ENCODE results near the gene UTS2. TPM values are rescaled to one million over a fixed set of nuclear protein-coding genes. Genes with fewer than 3 reads are reported as not detected.

UTS2 gene
- total and polyA plus RNA-seq, 9 of the 15 experiments (the other 6 are each of a cell fraction or from before 2014, with no cell fraction given), result 0.22 to 0.29 TPM; not detected in 7

DNA sequence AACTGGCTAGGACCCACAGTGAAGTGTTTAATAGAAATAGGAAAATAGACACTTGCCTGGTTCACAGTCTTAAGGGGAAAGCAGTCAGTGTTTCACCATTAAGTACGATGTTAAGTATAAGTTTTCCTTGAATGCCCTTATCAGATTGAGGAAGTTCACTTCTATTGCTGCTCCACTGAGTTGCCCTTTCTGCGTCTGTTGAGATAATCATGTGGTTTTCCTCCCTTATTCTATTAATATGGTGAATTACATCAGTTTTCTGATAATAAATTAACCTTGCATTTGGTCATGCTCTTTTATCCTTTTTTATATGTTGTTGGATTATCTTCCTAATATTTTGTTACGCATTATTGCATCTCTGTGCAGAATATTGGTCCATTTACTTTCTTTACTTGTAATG lies 21.4 kb downstream of the UTS2 start (continued):
- TF ChIP-seq, protein P1, sequence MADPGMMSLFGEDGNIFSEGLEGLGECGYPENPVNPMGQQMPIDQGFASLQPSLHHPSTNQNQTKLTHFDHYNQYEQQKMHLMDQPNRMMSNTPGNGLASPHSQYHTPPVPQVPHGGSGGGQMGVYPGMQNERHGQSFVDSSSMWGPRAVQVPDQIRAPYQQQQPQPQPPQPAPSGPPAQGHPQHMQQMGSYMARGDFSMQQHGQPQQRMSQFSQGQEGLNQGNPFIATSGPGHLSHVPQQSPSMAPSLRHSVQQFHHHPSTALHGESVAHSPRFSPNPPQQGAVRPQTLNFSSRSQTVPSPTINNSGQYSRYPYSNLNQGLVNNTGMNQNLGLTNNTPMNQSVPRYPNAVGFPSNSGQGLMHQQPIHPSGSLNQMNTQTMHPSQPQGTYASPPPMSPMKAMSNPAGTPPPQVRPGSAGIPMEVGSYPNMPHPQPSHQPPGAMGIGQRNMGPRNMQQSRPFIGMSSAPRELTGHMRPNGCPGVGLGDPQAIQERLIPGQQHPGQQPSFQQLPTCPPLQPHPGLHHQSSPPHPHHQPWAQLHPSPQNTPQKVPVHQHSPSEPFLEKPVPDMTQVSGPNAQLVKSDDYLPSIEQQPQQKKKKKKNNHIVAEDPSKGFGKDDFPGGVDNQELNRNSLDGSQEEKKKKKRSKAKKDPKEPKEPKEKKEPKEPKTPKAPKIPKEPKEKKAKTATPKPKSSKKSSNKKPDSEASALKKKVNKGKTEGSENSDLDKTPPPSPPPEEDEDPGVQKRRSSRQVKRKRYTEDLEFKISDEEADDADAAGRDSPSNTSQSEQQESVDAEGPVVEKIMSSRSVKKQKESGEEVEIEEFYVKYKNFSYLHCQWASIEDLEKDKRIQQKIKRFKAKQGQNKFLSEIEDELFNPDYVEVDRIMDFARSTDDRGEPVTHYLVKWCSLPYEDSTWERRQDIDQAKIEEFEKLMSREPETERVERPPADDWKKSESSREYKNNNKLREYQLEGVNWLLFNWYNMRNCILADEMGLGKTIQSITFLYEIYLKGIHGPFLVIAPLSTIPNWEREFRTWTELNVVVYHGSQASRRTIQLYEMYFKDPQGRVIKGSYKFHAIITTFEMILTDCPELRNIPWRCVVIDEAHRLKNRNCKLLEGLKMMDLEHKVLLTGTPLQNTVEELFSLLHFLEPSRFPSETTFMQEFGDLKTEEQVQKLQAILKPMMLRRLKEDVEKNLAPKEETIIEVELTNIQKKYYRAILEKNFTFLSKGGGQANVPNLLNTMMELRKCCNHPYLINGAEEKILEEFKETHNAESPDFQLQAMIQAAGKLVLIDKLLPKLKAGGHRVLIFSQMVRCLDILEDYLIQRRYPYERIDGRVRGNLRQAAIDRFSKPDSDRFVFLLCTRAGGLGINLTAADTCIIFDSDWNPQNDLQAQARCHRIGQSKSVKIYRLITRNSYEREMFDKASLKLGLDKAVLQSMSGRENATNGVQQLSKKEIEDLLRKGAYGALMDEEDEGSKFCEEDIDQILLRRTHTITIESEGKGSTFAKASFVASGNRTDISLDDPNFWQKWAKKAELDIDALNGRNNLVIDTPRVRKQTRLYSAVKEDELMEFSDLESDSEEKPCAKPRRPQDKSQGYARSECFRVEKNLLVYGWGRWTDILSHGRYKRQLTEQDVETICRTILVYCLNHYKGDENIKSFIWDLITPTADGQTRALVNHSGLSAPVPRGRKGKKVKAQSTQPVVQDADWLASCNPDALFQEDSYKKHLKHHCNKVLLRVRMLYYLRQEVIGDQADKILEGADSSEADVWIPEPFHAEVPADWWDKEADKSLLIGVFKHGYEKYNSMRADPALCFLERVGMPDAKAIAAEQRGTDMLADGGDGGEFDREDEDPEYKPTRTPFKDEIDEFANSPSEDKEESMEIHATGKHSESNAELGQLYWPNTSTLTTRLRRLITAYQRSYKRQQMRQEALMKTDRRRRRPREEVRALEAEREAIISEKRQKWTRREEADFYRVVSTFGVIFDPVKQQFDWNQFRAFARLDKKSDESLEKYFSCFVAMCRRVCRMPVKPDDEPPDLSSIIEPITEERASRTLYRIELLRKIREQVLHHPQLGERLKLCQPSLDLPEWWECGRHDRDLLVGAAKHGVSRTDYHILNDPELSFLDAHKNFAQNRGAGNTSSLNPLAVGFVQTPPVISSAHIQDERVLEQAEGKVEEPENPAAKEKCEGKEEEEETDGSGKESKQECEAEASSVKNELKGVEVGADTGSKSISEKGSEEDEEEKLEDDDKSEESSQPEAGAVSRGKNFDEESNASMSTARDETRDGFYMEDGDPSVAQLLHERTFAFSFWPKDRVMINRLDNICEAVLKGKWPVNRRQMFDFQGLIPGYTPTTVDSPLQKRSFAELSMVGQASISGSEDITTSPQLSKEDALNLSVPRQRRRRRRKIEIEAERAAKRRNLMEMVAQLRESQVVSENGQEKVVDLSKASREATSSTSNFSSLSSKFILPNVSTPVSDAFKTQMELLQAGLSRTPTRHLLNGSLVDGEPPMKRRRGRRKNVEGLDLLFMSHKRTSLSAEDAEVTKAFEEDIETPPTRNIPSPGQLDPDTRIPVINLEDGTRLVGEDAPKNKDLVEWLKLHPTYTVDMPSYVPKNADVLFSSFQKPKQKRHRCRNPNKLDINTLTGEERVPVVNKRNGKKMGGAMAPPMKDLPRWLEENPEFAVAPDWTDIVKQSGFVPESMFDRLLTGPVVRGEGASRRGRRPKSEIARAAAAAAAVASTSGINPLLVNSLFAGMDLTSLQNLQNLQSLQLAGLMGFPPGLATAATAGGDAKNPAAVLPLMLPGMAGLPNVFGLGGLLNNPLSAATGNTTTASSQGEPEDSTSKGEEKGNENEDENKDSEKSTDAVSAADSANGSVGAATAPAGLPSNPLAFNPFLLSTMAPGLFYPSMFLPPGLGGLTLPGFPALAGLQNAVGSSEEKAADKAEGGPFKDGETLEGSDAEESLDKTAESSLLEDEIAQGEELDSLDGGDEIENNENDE (IDR thresholded peaks at IDR 0.05; ENCODE audit: low read depth, low read length), result no peak
- TF ChIP-seq ZNF277 (CRISPR knock-in tag; IDR thresholded peaks at IDR 0.05; ENCODE audit: borderline replicate concordance), result no peak
- no peak for TF ChIP-seq ZNF766 (CRISPR knock-in tag; conservative IDR thresholded peaks at IDR 0.05)
- no peak for TF ChIP-seq MXD1 (CRISPR knock-in tag; IDR thresholded peaks at IDR 0.05; ENCODE audit: borderline replicate concordance, poor library complexity, severe bottlenecking)
- TF ChIP-seq TCF3 (CRISPR knock-in tag; IDR thresholded peaks at IDR 0.05), result peak; percentile 42
- TF ChIP-seq, protein P2, sequence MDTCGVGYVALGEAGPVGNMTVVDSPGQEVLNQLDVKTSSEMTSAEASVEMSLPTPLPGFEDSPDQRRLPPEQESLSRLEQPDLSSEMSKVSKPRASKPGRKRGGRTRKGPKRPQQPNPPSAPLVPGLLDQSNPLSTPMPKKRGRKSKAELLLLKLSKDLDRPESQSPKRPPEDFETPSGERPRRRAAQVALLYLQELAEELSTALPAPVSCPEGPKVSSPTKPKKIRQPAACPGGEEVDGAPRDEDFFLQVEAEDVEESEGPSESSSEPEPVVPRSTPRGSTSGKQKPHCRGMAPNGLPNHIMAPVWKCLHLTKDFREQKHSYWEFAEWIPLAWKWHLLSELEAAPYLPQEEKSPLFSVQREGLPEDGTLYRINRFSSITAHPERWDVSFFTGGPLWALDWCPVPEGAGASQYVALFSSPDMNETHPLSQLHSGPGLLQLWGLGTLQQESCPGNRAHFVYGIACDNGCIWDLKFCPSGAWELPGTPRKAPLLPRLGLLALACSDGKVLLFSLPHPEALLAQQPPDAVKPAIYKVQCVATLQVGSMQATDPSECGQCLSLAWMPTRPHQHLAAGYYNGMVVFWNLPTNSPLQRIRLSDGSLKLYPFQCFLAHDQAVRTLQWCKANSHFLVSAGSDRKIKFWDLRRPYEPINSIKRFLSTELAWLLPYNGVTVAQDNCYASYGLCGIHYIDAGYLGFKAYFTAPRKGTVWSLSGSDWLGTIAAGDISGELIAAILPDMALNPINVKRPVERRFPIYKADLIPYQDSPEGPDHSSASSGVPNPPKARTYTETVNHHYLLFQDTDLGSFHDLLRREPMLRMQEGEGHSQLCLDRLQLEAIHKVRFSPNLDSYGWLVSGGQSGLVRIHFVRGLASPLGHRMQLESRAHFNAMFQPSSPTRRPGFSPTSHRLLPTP (IDR thresholded peaks at IDR 0.05; ENCODE audit: borderline replicate concordance, extremely low read depth, insufficient read length), result no peak
- no peak for TF ChIP-seq PCBP1 (IDR thresholded peaks at IDR 0.05; ENCODE audit: low read depth, low read length, poor library complexity, severe bottlenecking)
- TF ChIP-seq ZNF253 (CRISPR knock-in tag; conservative IDR thresholded peaks at IDR 0.05), result no peak
- TF ChIP-seq DACH1 (IDR thresholded peaks at IDR 0.05; ENCODE audit: partially characterized antibody), result peak; percentile 78

All from K562 (cell line).